ENCODE data around the gene IL1RAPL2.
"Not testable (repeated sequence)": the region's sequence is repeated elsewhere in the genome, so short reads cannot be mapped to it uniquely, and the experiment has no call there.

Gene IL1RAPL2

GRCh38 chrX:104677517-104677916 lies 111.5 kb downstream of the IL1RAPL2 start:
- not testable (repeated sequence) for DNase-seq

GRCh38 chrX:104679175-104679574 lies 113.2 kb downstream of the IL1RAPL2 start:
- no peak for DNase-seq

DNA sequence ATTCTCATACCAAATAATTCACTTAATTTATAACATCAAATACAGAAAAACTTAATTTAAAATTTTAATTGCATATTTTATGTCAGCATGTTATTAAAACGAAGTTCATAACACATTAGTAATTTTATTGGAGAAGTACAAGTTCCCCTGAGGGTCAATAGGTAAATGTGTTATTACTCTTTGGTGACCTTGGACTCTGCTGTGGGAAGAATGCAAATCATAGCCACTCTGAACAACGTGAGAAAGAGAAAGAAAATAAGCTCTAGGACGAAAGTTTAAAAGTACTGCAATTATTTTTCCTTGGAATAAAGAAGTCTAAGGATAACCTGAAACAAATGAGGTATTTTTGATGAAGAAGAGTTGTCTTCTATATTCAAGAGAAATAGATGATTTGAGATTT lies 115.2 kb downstream of the IL1RAPL2 start:
- DNase-seq = no peak

- no peak for DNase-seq
These were observed 118.1 kb downstream of the IL1RAPL2 start for GRCh38 chrX:104684077-104684476.

DNA sequence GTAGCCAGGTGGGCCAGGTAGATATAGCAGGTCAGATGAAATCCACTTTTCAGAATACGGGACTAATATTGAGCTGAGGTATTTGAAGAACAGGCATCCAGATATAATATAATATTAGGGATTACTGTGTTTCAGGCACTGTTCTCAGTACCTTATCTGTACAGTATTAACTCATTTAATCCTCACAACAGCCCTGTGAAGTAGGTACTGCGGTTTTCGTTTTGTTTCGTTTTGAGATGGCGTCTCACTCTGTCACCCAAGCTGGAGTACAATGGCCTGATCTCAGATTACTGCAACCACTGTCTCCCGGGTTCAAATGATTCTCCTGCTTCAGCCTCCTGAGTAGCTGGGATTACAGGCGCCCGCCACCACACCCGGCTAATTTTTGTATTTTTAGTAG lies 129.6 kb downstream of the IL1RAPL2 start:
- peak in 1 of 5 experiments; percentile 0 for DNase-seq

GRCh38 chrX:104696667-104697066 lies 130.7 kb downstream of the IL1RAPL2 start:
- no peak for DNase-seq

- DNase-seq = no peak
These were observed 131.3 kb downstream of the IL1RAPL2 start for GRCh38 chrX:104697294-104697693.

DNA sequence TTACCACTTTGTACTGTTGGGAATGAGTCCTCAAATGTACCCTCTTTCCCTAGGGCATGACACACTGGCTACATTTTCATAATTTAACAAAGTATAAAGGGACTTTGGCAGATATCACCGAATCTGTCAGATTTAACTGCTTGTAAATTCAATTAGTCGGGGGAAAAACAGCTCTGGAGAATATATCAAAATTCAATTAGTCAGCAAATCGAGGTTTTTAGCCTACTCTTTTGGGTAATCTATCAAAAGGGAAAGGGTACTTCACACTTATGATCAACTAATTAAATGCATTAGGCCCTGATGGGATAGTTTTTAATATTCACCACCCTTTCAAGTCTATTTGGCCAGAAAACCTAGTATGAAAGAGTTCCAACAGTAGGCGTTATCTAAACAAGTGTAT lies 141.0 kb downstream of the IL1RAPL2 start:
- DNase-seq = no peak

GRCh38 chrX:104707572-104707971 lies 141.6 kb downstream of the IL1RAPL2 start:
- no peak for DNase-seq

GRCh38 chrX:104712515-104712914 lies 146.5 kb downstream of the IL1RAPL2 start:
- DNase-seq = no peak

DNA sequence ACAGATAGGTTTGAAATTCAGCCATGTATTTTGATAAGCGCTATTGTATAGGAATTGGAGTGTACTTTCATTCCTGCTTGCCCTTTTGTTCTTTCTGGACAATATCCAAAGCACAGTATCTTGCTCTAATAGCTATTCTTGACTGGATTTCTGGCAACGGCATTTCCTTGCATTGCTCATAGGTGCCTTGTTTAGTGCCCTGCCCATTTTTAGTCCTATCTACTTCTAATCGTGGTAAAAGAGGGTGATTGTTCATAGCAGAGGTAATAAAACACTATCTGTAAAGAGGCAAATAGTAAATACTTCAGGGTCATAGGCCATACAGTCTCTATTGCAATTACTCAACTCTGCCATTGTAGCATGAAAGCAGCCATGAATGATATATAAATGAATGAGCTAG lies 155.9 kb downstream of the IL1RAPL2 start:
- DNase-seq = no peak

DNA sequence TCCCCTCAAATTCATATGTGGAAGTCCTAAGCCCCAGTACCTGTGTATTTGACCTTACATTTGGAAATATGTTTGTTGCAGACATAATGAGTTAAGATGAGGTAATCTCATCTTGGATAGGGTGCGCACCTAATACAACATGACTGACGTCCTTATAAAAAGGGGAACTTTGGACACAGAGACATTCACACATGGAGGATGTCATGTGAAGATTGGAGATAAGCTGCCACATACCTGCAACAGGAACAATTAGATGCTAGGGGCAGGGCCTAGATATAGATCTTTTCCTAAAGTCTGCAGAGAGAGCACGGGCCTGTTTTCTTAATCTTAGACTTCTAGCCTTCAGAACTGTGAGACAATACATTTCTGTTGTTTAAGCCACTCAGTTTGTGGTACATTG lies 162.5 kb downstream of the IL1RAPL2 start:
- no peak for DNase-seq

GRCh38 chrX:104742355-104742754 lies 176.4 kb downstream of the IL1RAPL2 start:
- no peak for DNase-seq

DNA sequence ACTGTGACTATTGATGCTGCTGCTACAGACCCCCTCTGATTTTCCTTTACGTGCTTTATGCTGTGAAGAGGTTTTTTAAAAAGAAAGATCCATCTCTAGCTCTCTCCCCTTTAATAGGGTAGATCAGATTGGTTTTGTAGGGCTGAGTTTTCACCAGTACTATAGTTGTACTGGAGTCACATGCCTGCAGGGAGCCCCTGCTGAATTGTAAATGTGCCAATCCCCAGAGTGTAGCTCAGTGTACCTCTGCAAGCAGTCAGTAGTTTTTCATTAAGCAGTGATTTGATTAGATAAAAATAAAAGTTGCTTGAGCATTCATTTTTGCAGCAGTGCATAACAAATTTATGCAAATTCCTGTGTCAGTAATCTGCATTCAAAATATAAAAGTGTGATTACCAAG lies 179.2 kb downstream of the IL1RAPL2 start:
- no peak for DNase-seq

DNA sequence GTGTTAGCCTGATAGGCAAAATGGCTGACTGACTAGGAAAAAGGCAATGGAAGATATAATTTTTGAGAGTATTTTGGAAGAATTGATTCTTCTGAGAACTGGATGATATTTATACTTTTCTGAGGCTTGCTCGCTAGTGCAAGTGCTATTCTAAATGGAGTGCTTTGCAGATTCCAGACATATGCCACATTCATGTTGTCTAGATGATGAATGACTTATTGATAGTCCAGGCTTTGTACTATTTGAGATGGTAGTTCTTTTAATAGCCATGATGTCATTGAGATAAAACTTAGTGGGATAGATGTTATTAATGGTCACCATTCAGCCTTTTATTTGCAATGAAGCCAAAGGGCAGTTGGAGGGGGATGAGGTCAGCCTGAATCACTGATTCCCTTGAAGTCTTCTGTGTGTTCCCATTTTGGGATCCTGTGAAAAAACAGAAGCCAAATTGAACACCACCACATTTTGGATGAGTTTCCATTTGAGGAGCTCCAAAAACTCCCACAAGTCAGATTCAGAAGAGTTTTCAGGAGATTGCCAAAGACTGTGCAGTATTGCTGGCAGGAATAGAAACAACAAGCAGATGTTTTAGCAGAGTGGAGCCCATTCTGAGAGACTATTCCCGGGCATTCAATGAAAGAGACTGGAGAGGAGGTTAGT lies 184.1 kb downstream of the IL1RAPL2 start:
- DNase-seq = no peak

DNA sequence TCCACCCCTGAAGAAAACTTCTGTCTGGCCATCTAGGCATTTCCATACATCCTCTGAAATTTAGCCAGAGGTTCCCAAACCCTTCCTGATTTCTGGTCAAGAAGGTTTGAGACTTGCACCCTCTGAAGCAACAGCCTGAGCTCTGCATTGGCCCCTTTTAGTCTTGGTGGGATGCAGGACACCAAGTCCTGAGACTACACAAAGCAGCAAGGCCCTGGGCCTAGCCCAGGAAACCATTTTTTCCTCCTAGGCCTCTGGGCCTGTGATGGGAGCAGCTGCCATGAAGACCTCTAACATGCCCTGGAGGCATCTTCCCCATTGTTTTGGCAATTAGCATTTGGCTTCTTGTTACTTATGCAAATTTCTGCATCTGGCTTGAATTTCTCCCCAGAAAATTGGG lies 196.6 kb downstream of the IL1RAPL2 start:
- no peak for DNase-seq

DNA sequence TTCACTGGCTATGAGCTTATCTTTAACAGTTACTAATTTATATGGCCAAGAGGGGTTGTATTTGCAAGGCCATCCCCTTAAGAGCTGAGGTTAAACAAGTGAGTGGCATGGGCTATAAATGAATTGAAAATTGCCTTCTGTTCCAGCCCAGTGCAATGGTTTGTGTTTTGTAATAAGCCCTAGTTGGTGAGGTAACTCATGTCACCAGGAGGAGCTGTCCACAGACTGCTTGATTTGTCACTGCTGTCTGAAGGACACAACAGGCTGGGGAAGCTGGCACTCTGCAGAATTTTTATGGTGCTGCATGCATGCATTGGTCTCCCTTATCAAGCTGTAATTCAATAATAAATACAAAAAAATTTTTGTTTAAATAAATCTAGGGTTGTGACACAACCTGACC lies 223.8 kb downstream of the IL1RAPL2 start:
- DNase-seq = no peak

GRCh38 chrX:104795804-104796203 lies 229.8 kb downstream of the IL1RAPL2 start:
- no peak for DNase-seq

DNA sequence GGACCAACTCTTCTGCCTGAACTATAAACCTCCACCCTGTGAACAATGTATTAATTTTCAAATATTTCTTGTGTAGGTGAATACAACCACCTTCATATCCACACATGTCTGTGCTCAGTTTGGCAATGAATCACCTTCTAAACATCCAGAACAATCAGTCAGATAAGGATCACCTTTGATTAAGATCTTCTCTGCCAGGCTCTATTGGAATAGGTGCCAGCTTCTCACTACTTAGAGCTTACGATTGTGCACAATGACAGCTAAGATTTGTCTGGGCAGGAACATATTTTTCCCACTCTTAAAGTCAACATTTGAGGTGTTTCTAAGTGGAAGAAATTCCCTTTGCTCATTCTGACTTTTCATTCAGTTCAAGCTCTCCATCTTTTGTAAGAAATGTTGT lies 237.2 kb downstream of the IL1RAPL2 start:
- DNase-seq = no peak

GRCh38 chrX:104806346-104806745 lies 240.3 kb downstream of the IL1RAPL2 start:
- DNase-seq = no peak

DNA sequence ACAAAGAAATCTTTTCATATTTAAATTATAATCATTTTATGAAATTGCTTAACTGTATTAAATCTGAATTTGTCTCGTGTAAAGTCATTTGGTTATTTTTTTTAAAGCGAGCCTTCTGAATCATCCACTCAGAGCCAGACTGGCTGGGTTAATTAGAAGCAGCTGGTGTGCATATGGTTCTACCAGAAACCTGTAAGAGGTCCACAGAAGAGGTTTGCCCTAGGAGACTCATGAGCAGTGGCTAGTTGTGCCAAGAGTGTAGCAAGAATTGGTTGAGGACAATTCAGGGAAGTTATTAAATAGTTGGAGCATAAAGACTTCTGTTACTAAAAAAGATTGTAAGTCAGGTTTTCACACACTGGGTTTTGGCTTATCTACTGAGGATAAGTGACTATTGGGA lies 267.4 kb downstream of the IL1RAPL2 start:
- no peak for DNase-seq

DNA sequence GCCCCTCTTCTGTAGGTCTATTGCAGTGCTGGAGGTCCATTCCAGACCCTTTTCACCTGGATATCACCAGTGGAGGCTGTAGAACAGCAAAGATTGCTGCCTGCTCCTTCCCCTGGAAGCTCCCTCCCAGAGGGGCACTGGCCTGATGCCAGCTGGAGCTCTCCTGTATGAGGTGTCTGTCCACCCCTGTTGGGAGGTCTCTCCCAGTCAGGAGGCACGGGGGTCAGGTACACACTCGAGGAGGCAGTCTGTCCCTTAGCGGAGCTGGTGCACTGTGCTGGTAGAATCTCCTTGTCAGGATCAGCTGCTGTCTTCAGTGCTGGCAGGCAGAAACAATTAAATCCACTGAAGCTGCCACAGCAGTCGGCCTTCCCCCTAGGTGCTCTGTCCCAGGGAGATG lies 276.6 kb downstream of the IL1RAPL2 start:
- DNase-seq = no peak

- no peak for DNase-seq
These were observed 286.2 kb downstream of the IL1RAPL2 start for GRCh38 chrX:104852241-104852640.

DNA sequence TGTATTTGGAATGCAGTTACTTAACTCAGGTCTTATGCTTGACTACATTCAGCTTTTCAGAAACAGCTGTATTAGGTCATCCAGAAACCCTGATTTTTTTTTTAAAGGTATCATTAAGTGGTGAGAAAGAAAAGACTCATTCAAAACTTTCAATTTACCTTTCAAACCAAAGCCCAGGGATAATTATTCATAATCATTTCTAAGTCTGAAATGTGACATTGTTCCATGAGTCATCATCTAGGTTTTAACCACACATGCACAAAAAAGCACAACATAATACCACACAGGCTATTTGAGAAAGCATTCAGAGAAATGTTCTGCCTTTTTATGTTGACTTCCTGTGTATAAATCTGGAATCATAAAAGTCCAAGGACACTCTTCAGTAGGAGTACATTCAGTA lies 288.2 kb downstream of the IL1RAPL2 start:
- DNase-seq = no peak

GRCh38 chrX:104854790-104855340 lies 288.9 kb downstream of the IL1RAPL2 start:
- DNase-seq = no peak

Data from T-helper 2 cell (primary cell).